ENCODE data around the gene PRKAG2.

The PRKAG2 gene

DNA sequence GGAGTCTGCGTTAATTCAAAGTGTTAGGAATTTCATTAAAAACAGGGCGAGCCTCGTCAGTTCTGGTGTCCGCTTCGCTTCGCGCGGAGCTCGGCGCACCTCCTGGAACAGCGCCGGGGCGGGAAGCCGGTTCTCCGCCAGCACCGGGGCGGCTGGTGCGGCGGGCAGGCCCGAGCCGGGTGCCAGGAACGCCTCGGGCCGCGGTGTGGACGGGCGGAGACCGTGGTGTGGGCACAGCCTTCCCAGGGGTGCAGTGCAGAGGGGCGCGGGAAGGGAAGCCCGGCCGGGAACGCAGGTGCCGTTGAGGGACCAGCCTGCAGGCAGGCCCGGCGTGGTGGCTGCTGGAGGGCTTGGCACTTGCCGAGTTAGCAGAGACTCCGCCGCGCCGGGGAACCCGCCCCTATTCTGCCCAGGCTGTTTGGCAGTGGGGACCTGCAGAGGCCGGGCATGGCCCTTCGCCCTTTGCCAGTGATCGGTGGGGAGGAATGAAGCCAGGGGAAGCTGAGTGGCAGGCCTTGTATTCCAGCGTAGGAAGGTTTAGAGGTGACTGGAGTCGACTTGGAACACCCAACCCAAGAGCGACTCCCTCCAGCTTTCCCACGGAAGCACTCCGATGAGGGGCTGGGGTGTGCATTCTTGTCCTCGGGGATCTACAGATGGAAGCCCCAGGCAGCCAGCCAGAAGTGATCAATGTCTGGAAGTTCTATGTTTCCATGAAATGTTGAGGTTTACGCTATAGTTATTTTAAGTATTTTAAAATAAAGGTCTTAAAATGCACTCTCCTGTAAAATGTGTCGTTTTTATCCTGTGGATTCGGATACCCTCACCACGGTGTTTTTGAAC is 356.3 kb downstream of the PRKAG2 start:
- no peak for DNase-seq

DNA sequence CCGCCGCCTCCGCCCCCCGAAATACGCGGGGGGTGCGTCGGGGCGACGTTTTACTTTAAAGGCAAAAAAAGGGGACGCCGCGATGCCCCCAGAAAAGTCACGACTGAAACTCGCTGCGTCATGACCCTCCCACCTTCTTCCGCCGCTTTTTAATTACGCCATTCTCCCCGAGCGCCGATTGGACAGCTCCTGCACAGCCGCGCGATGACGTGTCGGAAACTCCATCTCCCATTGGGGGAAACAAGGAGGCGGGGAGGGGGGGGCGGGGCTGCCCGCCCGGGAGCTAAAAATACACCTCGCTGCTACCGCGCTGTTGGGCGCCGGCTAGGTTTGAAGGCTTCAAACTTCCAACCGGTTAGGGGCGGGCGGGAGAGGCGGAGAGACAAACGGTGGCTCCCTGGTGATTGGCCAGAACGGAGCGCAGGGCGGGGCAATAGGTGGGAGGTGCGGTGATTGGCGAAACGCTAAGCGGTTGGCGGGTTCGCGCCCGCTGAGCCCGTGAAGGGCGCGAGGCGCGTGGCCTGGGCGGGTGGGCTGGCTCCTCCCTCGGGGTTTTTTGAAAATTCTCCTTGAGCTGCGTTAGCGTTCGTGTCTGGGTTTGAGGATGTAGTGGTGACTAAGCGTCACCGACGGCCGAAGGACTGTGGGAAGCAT is 357.0 kb downstream of the PRKAG2 start, which contains the start of gene RHEB:
RHEB (minus strand) TSS at position 131 of the 654 bp plus-strand sequence. CDS start 384 bp downstream, outside the sequence.
- DNase-seq, result peak; percentile 98

DNA sequence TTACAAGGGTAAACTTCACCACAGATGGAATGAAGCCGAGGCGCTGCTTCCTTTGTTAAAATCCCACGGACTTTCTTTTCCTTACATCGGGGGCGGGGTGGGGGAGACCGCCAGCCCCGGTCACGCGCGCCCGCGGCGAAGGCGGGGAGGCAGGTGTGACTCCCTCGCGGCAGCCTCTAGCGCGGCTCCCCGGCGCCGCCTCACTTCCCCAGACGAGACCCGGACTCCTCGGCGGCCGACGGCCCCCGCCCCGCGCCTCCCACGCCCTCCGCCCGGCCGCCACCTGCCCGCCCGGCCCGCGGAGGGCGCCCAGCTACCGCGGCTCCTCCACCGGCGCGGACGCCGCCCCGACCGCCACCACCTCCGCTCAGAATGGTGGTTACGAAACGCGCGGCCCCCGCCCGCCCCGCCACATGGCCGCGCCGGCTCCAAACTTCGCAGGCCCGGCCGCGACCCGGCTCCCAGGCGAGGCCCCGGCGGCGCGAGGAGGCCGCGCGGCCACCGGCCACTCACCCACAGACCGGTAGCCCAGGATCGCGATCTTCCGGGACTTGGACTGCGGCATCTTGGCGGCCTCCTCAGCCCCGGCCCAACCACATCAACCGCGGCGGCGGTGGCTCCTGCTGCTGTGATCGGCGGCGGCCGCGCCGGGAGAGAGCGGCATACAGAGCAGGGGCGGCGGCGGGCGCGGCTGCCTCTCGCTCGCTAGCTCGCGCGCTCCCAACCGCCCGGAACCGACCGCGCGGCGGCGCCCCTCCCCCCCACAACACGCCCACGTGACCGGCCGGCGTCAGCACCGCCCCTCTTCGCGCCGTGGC is 357.8 kb downstream of the PRKAG2 start:
- peak; percentile 44 for DNase-seq

DNA sequence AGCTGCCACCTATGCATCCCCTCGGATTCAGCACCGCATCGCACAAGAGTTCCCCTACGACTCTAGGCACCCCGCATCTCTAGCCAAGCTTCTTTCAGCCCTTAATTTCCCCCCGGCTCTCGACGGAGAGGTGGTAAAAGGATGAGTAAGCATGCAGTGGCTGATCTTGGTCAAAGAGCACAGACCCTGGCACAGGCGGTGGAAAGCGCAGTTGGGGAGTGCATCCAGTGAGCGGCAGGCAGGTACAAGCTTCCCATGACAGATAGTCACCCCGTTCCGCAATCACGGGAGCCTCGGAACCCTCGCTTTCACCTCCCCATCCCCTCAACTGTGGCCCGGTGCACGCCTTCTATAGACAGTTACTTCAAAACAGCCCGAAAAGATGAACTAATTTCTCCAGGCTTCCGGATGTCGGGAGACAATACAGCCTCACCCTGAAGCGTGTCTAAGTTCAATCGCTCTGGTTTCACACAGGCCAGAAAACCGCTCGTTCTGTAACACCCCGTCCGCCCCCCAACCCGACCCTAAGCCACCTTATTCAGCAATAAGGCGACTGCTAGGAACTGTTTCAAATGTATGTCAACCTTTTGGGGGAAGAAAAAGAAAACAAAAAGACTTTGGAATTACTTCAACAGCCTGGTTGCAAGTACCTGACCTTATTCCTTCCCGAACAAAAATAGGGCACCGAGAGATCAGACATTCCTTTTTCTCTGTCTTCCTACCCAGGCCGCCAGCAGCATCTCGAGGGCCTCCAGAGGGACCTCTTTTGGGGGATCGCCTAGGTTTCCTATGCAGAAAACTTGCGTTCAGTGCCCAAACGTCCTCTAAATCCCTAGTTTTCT is 358.6 kb downstream of the PRKAG2 start:
- DNase-seq, result peak; percentile 21

- DNase-seq, result no peak
These were observed 359.3 kb downstream of the PRKAG2 start for GRCh38 chr7:151517601-151518104.

DNA sequence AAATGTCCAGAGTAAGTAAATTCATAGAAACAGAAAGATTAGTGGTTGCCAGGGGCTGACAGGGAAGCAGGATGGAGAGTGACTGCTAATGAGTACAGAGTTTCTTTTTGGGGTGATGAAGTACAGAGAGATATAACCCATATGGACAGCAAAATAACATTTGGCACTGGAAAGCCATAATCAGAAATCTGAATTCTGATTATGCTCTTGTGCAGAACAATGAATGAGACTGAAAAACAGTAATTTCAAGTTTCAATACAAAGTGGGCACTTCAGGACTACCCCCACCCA is 361.7 kb downstream of the PRKAG2 start:
- no peak for DNase-seq

DNA sequence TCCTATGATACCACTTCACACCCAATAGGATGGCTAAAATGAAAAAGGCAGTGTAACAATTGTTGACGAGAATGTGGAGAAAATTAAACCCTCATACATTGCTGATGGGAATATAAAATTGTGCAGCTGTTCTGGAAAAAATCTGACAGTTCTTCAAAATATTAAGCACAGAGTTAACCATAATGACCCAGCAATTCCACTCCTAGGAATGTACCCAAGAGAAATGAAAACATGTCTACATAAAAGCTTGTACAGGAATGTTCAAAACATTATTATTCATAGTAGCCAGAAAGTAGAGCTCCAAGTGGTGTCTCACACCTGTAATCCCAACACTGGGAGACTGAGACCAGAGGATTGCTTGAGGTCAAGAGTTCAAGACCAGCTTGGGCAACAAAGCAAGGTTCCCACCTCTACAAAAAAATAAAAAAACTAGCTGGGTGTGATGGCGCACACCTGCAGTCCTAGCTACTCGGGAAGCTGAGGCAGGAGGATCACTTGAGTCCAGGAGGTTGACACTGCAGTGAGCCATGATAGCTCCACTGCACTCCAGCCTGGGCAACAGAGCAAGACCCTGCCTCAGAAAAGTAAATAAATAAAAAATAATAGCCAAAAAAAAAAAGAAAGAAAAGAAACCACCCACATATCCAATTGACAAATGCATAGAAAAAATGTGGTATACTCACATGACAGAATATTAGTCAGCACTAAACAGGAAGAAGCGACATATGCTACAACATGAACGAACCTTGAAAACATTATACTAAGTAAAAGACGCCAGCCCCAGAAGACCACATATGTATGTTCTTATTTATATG is 362.2 kb downstream of the PRKAG2 start:
- no peak for DNase-seq

GRCh38 chr7:151513133-151513532 is 363.8 kb downstream of the PRKAG2 start:
- no peak for DNase-seq

DNA sequence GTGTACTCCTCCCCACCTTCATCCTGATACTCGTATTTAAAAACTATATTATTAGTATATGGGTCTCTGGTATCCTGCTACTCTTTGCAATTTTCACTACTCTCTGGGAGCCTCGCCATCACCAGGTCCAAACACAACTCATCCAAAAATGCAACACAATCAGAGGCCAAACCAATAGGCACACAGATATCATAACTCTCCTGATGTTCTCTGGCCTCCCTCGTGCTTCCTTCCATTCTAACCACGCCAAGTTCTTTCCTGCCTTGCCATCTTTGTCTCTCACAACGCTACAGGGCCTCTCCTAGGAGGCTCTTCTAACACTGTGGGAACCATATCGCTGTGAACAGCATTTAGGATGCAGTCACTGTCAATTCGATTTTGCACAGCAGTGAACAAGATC is 364.6 kb downstream of the PRKAG2 start:
- no peak for DNase-seq

GRCh38 chr7:151511946-151512345 is 365.0 kb downstream of the PRKAG2 start:
- DNase-seq, result no peak

DNA sequence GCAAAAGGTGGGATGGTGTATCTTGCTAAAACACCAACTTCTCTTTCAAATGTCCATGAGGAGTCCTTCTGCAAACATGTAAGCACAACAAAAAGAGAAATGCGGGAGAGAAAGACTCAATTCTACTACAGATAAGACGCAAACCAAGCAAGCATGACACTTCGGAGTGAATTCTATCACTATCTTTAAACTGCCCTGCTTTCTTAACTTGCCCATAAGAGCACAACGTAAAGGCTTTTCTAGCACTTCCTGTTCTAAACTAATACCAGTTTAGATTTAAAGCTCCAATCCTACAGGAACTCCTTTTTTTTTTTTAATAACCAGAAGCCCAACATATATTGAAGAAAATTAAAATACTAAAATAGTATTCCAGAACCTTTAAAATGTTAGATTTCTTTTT is 365.6 kb downstream of the PRKAG2 start:
- DNase-seq, result no peak

GRCh38 chr7:151509670-151510333 is 367.1 kb downstream of the PRKAG2 start:
- no peak for DNase-seq

GRCh38 chr7:151508991-151509390 is 367.9 kb downstream of the PRKAG2 start:
- DNase-seq, result no peak

GRCh38 chr7:151507806-151508205 is 369.1 kb downstream of the PRKAG2 start:
- DNase-seq, result no peak

DNA sequence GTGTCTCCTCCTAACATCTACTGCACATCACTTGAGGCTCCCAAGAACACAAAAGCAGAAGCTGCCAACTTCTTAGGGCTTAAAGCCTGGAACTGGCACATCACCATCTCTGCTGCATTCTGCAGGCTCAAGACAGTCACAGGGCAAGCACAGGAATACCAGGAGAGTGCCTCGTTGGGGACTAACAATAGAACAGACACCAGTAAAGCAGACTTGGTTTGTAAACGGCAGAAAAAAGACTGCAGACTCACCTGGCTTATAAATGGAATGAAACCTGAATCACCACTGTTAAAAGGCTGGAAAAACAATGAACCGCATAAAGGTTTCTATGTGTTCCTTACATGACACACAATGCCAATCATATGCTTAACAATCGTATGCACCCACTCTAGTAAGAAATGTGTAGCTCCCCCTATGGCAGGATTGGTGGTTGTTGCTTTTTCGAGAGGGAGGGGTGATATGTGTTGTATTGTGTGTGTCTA is 370.0 kb downstream of the PRKAG2 start:
- DNase-seq, result no peak
